Central memory CD8-positive, alpha-beta T cell (primary cell): ENCODE data around the gene FHOD1.

Source experiments
- ATAC-seq: fragments of 150-1000 bp; cut with Tn5 transposase; replicated peaks from 2 replicates; pipeline ENCODE4 v1.10.0; 2022; ENCODE audit warnings: mild to moderate bottlenecking, moderate FRiP score, moderate number of reproducible peaks; ENCODE audit not compliant: poor library complexity, severe bottlenecking; ENCODE audit errors: extremely low read depth
- DNase-seq, 2 donors: peaks; one replicate each; pipeline ENCODE4 v3.0.0; 2021; ENCODE audit warnings: low spot score in 2 of 2
- H3K27ac Mint-ChIP-seq: one replicate; pipeline ENCODE4 v1.8.0; 2022; ENCODE audit warnings: low read depth, mild to moderate bottlenecking, moderate library complexity, mixed read lengths
- H3K27me3 Mint-ChIP-seq: one replicate; pipeline ENCODE4 v1.8.0; 2022; ENCODE audit warnings: mixed read lengths
- H3K36me3 Mint-ChIP-seq: one replicate; pipeline ENCODE4 v1.8.0; 2022; ENCODE audit warnings: mild to moderate bottlenecking, moderate library complexity, mixed read lengths; ENCODE audit not compliant: insufficient read depth
- H3K4me1 Mint-ChIP-seq: one replicate; pipeline ENCODE4 v1.8.0; 2022; ENCODE audit warnings: mixed read lengths
- H3K4me3 Mint-ChIP-seq: one replicate; pipeline ENCODE4 v1.8.0; 2022; ENCODE audit warnings: mild to moderate bottlenecking, moderate library complexity, mixed read lengths
- H3K9me3 Mint-ChIP-seq: one replicate; pipeline ENCODE4 v1.8.0; 2022; ENCODE audit warnings: mixed read lengths

FHOD1 gene

DNA sequence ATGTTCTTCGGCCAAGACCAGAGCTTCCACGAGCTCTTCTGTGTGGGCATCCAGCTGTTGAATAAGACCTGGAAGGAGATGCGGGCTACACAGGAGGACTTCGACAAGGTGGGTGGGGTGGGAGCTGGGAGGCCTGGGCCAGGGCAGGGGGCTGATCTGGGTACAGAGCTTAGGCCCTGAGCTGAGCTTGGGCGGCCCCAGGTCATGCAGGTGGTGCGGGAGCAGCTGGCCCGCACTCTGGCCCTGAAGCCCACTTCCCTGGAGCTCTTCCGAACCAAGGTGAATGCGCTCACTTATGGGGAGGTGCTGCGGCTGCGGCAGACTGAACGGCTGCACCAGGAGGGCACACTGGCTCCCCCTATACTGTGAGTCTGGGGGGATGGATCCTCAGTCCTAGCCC lies 44.9 kb downstream of the FHOD1 start:
- DNase-seq (no peak), ATAC-seq (no peak)
- H3K9me3 Mint-ChIP-seq, result no peaks in the 10 kb centered on the region
- no peak overlapping the region for H3K4me3 Mint-ChIP-seq
- H3K36me3 Mint-ChIP-seq, result peaks cover 13% of the 10 kb centered on the region
- peaks cover 13% of the 10 kb centered on the region for H3K4me1 Mint-ChIP-seq
- H3K27me3 Mint-ChIP-seq, result no peaks in the 10 kb centered on the region
- no peak overlapping the region for H3K27ac Mint-ChIP-seq

DNA sequence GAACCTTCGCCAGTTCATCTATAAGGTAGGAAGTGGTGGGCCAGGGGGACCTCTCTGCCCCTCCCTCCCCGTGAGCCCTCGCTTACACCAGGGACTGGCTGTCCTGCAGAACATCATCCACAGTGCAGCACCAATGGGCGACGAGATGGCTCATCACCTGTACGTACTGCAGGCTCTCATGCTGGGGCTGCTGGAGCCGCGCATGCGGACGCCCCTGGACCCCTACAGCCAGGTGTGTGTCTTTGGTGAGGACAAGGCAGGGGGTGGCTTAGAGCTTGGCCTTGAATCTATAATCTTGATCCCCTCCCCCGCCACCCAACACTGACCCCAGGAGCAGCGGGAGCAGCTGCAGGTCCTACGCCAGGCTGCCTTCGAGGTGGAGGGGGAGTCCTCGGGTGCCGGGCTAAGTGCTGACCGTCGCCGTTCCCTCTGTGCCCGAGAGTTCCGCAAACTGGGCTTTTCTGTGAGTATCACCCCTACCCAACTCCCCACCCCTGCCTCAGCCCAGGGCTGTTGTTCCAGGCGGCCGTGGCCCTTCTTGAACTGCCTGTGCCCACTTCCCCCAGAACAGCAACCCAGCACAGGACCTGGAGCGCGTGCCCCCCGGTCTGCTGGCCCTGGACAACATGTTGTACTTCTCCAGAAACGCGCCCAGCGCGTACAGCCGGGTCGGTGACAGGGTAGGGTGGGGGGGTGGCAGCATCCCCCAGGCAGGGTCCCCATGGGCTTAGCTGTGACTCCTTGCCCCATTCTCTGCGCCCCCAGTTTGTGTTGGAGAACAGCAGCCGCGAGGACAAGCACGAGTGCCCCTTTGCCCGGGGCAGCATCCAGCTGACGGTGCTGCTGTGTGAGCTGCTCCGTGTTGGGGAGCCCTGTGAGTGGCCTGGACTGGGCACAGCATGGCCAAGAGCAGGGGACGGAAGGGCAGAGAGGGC lies 45.6 kb downstream of the FHOD1 start:
- DNase-seq (no peak), ATAC-seq (no peak)
- Mint-ChIP-seq H3K4me1 (peaks cover 17% of the 10 kb centered on the region), H3K9me3 (no peaks in the 10 kb centered on the region), H3K27ac (no peak overlapping the region), H3K27me3 (no peaks in the 10 kb centered on the region), H3K4me3 (no peak overlapping the region), H3K36me3 (peaks cover 13% of the 10 kb centered on the region)

DNA sequence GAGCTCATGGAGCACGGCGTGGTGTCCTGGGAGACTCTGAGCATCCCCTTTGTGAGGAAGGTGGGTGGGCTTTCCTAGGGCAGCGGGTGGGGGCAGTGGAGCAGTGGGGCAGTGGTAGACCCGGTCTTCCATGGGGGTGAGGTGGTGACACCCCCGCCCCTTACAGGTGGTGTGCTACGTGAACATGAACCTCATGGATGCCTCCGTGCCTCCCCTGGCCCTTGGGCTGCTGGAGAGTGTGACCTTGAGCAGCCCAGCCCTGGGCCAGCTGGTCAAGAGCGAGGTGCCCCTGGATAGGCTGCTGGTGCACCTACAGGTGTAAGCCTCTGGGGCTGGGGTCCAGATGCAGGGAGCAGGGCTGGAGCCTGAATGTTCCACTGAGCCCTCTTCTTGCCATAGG lies 46.8 kb downstream of the FHOD1 start:
- DNase-seq, result no peak
- no peak for ATAC-seq
- Mint-ChIP-seq H3K9me3 (no peaks in the 10 kb centered on the region), H3K36me3 (peaks cover 17% of the 10 kb centered on the region), H3K27ac (no peak overlapping the region), H3K4me1 (peaks cover 29% of the 10 kb centered on the region), H3K27me3 (no peaks in the 10 kb centered on the region), H3K4me3 (no peak overlapping the region)

DNA sequence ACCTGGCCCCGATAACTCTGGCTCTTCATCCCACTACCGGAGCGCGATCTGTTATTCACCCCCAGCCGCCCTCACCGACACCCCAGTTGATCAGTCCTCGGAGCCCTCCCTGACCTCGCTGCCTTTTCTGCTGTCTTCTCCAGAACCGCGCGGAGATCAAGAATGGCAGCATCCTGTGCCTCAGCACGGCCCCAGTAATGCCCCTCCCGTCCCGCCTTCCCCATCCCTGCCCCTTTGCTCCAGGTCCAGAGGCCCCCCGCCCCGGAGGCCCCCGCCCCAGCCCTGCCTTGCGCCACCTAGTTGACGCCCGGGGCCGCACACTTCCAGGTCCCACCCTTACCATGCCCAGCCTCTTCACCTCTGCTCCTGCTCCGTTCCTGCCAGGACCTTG lies 47.5 kb downstream of the FHOD1 start:
- Mint-ChIP-seq H3K27me3 (no peaks in the 10 kb centered on the region), H3K4me3 (no peak overlapping the region), H3K4me1 (peaks cover 31% of the 10 kb centered on the region), H3K36me3 (peaks cover 16% of the 10 kb centered on the region), H3K9me3 (no peaks in the 10 kb centered on the region), H3K27ac (no peak overlapping the region)
- ATAC-seq (no peak), DNase-seq (no peak)

DNA sequence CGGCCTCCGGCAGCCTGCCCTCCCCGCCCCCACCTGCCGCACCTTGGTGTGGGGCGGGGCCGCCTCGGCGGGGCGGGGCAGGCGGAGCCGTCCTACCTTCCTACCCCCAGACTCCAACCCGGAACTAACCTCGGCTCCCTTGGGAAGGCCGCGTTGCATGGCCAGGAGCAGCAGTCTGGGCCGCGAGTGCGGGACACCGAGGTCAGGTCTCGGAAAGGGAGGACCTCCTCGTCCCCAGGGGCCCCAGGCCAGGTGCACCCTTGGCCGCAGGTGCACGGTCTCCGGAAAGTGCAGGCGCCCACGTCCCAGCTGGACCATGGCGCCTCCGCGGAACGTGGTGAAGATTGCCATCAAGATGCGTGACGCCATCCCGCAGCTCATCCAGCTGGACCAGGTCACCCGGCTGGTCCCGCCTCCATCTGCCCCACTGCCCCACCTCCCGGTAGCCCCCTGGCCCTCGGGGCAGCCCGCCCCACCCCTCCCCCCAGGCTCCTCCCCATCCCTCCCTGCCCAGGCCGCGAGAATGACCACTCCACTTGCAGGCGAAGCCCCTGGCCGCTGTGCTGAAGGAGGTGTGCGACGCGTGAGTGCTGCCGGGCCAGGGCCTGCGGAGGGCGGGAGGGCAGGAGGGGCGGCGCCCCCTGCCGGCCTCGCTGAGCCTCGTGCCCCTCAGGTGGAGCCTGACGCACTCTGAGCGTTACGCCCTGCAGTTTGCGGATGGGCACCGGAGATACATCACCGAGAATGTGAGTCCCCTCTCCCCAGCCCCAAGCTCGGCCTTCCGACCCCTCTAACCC lies 48.1 kb downstream of the FHOD1 start, which contains the start of gene ELMO3:
TSS of gene ELMO3 (plus strand) at position 121 of the 797 bp plus-strand sequence. CDS start at position 317, 196 bp downstream.
- peaks cover 33% of the 10 kb centered on the region for H3K4me1 Mint-ChIP-seq
- DNase-seq (no peak), ATAC-seq (no peak)
- no peak within 1 kb of the TSS for H3K4me3 Mint-ChIP-seq
- H3K27ac Mint-ChIP-seq, result no peak within 1 kb of the TSS
- peaks cover 16% of the 10 kb centered on the region for H3K36me3 Mint-ChIP-seq
- no peaks in the 10 kb centered on the region for H3K27me3 Mint-ChIP-seq
- H3K9me3 Mint-ChIP-seq, result no peaks in the 10 kb centered on the region

DNA sequence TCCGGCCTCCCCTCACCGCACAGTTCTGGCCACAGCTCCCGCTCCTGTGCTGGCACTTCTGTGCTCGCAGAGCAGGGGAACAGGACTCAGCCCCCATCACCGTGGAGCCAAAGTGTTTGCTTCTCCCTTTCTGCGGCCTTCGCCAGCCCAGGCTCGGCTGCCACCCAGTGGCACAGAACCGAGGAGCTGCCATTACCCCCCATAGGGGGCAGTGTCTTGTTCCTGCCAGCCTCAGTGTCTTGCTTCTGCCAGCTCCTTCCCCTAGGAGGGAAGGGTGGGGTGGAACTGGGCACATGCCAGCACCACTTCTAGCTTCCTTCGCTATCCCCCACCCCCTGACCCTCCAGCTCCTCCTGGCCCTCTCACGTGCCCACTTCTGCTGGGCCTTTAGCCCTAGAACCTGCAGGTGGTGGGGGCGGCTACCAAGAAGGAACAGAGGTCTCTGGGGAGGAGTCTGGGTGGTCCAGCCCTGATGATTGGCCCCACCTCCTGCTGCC lies 49.0 kb downstream of the FHOD1 start:
- DNase-seq (no peak), ATAC-seq (no peak)
- Mint-ChIP-seq H3K27me3 (no peaks in the 10 kb centered on the region), H3K4me1 (peaks cover 42% of the 10 kb centered on the region), H3K9me3 (no peaks in the 10 kb centered on the region), H3K27ac (no peak overlapping the region), H3K4me3 (no peak overlapping the region), H3K36me3 (peaks cover 16% of the 10 kb centered on the region)

DNA sequence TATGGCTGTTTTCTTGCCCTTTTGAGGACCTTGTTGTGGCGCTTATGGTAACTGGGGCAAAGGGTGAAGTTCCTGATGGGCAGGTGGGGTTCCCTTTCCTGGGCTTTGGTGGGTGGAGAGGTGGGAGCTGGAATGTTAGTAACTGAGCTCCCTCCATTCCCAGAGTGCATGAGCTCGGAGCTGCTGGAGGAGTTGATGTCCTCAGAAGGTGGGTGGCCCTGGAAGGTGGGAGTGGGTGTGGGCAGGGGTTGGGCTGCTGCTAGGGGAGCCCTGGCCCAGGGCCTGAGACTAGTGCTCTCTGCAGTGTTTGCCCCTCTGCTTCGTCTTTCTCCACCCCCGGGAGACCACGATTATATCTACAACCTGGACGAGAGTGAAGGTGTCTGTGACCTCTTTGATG lies 49.6 kb downstream of the FHOD1 start:
- H3K27me3 Mint-ChIP-seq, result no peaks in the 10 kb centered on the region
- H3K4me3 Mint-ChIP-seq, result no peak overlapping the region
- peaks cover 14% of the 10 kb centered on the region for H3K36me3 Mint-ChIP-seq
- DNase-seq (no peak), ATAC-seq (no peak)
- no peak overlapping the region for H3K27ac Mint-ChIP-seq
- H3K9me3 Mint-ChIP-seq, result no peaks in the 10 kb centered on the region
- H3K4me1 Mint-ChIP-seq, result peaks cover 48% of the 10 kb centered on the region

DNA sequence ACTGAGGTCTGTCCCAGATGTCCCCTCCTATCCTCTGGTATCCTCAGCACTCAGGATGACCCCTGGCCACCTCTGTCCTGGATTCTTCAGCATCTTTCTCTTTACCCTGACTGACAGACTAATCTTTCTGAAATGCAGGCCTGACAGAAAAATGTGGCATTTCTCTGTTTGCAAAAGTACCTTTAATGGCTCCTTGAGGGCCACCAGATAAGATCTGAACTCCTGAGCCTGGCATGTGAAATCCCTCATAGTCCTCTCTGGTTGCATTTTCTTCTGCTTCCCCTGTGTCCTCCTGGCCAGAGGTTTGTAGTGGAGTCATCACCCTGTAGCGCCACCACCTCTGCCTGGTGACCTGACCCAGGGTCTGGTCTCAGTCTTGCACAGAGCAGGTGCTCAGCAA lies 50.4 kb downstream of the FHOD1 start:
- Mint-ChIP-seq H3K4me1 (peaks cover 54% of the 10 kb centered on the region), H3K27ac (peak overlapping the region; percentile 83), H3K36me3 (peaks cover 14% of the 10 kb centered on the region), H3K4me3 (no peak overlapping the region), H3K9me3 (no peaks in the 10 kb centered on the region), H3K27me3 (no peaks in the 10 kb centered on the region)
- DNase-seq, result no peak
- ATAC-seq, result no peak

DNA sequence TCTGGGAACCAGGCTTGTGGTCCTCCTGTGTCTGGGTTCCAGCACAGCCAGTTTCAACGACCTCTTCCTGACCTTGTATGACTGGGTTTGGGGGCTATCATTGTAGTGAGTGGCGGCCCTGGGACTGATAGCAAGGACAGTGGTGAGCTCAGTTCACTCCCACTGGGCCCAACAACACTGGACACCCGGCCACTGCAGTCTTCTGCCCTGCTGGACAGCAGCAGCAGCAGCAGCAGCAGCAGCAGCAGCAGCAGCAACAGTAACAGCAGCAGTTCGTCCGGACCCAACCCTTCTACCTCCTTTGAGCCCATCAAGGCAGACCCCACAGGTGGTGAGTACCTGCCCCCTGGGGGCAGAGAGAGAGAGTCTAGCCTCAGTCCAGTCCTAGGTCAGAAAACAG lies 51.6 kb downstream of the FHOD1 start:
- Mint-ChIP-seq H3K4me1 (peaks cover 62% of the 10 kb centered on the region), H3K36me3 (peaks cover 15% of the 10 kb centered on the region), H3K4me3 (no peak overlapping the region), H3K27ac (no peak overlapping the region), H3K9me3 (no peaks in the 10 kb centered on the region), H3K27me3 (no peaks in the 10 kb centered on the region)
- ATAC-seq (no peak), DNase-seq (no peak)

DNA sequence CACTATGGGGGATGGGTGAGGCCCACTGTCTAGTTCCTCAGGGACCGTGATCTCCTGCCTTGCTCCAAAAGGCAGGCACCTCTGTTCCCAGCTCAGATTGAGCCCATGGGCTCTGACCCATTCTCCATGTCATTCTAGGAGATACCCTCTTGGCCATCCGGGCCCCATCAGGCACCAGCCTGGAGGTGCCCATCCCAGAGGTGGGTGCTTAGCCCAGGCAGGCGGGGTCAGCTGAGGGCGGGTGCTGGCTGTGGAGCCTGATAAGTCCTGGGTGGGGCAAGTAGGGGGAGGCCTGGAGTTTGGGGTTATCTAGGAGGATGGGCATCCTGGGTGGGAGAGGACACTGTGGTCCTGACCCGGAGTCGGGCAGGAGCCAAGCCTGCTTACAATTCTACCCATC lies 53.0 kb downstream of the FHOD1 start:
- Mint-ChIP-seq H3K36me3 (peaks cover 12% of the 10 kb centered on the region), H3K4me1 (peaks cover 55% of the 10 kb centered on the region), H3K27ac (peak overlapping the region; percentile 64), H3K27me3 (no peaks in the 10 kb centered on the region), H3K9me3 (no peaks in the 10 kb centered on the region), H3K4me3 (peak overlapping the region; percentile 89)
- ATAC-seq (no peak), DNase-seq (no peak)

DNA sequence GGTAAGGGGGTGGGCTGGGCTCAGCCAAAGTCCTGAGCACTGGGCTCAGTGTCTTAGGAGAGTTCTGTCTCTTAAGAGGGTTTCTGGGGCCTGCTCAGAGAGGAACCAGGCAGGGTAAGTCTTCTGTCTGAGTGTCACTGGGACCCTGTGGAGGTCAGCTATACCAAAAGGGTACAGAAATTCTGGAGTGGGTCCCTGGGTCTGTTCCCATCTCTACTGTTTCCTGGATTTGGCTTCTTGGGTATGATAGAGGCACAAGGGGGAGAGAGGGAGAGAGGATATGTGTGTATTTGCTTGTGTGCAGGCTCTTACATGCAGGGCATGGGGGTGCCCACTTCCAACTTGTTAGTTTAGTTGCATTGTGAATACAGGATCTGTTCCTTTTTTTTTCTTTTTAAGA lies 53.7 kb downstream of the FHOD1 start:
- ATAC-seq (no peak), DNase-seq (no peak)
- Mint-ChIP-seq H3K9me3 (no peaks in the 10 kb centered on the region), H3K27me3 (no peaks in the 10 kb centered on the region), H3K27ac (peak overlapping the region; percentile 64), H3K36me3 (peaks cover 12% of the 10 kb centered on the region), H3K4me3 (peak overlapping the region; percentile 89), H3K4me1 (peaks cover 54% of the 10 kb centered on the region)

DNA sequence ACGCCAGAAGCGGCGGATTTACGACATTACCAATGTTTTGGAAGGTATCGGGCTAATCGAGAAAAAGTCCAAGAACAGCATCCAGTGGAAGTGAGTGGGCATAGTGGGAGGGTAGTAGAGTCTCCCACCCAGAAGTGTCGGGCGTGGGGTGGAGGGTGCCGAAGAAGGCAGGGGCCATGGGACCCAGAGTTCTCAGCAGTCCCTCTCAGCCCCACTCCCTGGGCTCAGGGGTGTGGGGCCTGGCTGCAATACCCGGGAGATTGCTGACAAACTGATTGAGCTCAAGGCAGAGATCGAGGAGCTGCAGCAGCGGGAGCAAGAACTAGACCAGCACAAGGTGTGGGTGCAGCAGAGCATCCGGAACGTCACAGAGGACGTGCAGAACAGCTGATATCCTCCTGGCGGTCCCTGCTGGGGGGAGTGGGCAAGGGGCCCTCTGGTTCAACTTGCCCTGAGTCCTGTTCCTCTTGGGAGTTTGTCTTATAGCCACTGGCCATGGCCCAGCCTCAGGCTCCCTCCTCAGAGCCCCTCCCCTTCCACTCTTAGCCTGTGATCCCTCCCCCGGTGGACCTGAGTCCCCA lies 54.4 kb downstream of the FHOD1 start:
- peak; percentile 44 for ATAC-seq
- Mint-ChIP-seq H3K9me3 (no peaks in the 10 kb centered on the region), H3K4me1 (peaks cover 49% of the 10 kb centered on the region), H3K4me3 (peak overlapping the region; percentile 89), H3K27me3 (no peaks in the 10 kb centered on the region), H3K36me3 (peaks cover 7% of the 10 kb centered on the region), H3K27ac (peak overlapping the region; percentile 64)
- no peak for DNase-seq
